ENCODE data around the gene TMEM125.

TMEM125 gene

DNA sequence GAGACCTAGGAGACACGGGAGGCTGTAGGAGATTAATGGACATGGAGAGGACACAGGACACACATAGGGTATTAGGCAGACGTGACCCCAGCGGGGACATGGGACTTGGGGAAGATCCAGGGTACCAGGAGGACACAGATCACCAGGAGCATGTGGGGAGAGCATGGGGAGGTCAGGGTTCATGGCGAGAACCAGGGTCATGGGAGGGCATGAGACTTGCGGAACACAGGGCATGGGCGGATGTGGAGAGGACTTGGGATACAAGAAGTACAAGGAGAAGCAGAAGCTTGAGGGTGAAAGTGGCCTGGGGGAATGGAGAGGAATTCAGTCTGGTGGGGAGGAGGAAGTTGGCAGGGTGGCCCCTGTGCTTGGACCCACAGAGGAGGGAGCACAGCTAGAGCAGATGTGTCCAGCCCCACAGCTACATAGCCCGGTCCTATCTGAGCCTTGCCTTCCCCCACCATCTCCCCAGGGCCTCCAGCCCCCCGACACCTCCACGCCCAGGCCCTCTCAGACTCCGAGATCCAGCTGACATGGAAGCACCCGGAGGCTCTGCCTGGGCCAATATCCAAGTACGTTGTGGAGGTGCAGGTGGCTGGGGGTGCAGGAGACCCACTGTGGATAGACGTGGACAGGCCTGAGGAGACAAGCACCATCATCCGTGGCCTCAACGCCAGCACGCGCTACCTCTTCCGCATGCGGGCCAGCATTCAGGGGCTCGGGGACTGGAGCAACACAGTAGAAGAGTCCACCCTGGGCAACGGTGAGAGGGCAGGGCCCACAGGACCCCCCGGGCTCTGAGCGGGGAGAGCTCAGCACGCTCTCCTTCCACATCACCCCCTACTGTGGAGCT lies 43.1 kb downstream of the TMEM125 start:
- no peak for TF ChIP-seq EZH2phosphoT487 (IDR thresholded peaks at IDR 0.05; ENCODE audit: borderline replicate concordance)
- TF ChIP-seq CTCF (conservative IDR thresholded peaks at IDR 0.05; ENCODE audit: low read length) = no peak
- H3K9me2 ChIP-seq (replicated peaks; ENCODE audit: low read depth, low read length) = no peaks in the 10 kb centered on the region
- no peak overlapping the region for H3K4me2 ChIP-seq (ENCODE audit: low read depth, low read length, poor library complexity, severe bottlenecking)
- no peak overlapping the region for H2AFZ ChIP-seq (ENCODE audit: low read length)
- no peaks in the 10 kb centered on the region for H3F3A ChIP-seq (ENCODE audit: low read depth)
- no peaks in the 10 kb centered on the region for H3K79me2 ChIP-seq (ENCODE audit: insufficient read depth, low read length)
- no peak overlapping the region for H3K9ac ChIP-seq (ENCODE audit: low read depth, low read length, poor library complexity, severe bottlenecking)
- no peaks in the 10 kb centered on the region for H3K4me1 ChIP-seq (ENCODE audit: insufficient read depth, low read length, poor library complexity, severe bottlenecking)
- no peaks in the 10 kb centered on the region for H4K20me1 ChIP-seq (ENCODE audit: insufficient read depth, low read length, poor library complexity, severe bottlenecking)
- H3K4me3 ChIP-seq (ENCODE audit: low read length, poor library complexity, severe bottlenecking) = no peak overlapping the region
- no peaks in the 10 kb centered on the region for H3K36me3 ChIP-seq (ENCODE audit: insufficient read depth, low read length)
- no peaks in the 10 kb centered on the region for H3K27me3 ChIP-seq (ENCODE audit: insufficient read depth, low read length, poor library complexity, severe bottlenecking)
- H3K9me3 ChIP-seq (ENCODE audit: insufficient read depth, low read depth, low read length) = no peaks in the 10 kb centered on the region

GRCh38 chr1:43313771-43314170 lies 44.0 kb downstream of the TMEM125 start:
- Histone ChIP-seq H3K9ac (ENCODE audit: low read depth, low read length, poor library complexity, severe bottlenecking) (no peak overlapping the region), H3K9me2 (replicated peaks; ENCODE audit: low read depth, low read length) (no peaks in the 10 kb centered on the region), H4K20me1 (ENCODE audit: insufficient read depth, low read length, poor library complexity, severe bottlenecking) (no peaks in the 10 kb centered on the region), H3K4me1 (ENCODE audit: insufficient read depth, low read length, poor library complexity, severe bottlenecking) (no peaks in the 10 kb centered on the region), H3K36me3 (ENCODE audit: insufficient read depth, low read length) (no peaks in the 10 kb centered on the region), H3K27me3 (ENCODE audit: insufficient read depth, low read length, poor library complexity, severe bottlenecking) (no peaks in the 10 kb centered on the region), H2AFZ (ENCODE audit: low read length) (no peak overlapping the region), H3F3A (ENCODE audit: low read depth) (no peaks in the 10 kb centered on the region), H3K79me2 (ENCODE audit: insufficient read depth, low read length) (no peaks in the 10 kb centered on the region), H3K4me2 (ENCODE audit: low read depth, low read length, poor library complexity, severe bottlenecking) (no peak overlapping the region), H3K9me3 (ENCODE audit: insufficient read depth, low read depth, low read length) (no peaks in the 10 kb centered on the region), H3K4me3 (ENCODE audit: low read length, poor library complexity, severe bottlenecking) (no peak overlapping the region)
- no peak for TF ChIP-seq CTCF (conservative IDR thresholded peaks at IDR 0.05; ENCODE audit: low read length)
- TF ChIP-seq EZH2phosphoT487 (IDR thresholded peaks at IDR 0.05; ENCODE audit: borderline replicate concordance) = no peak

DNA sequence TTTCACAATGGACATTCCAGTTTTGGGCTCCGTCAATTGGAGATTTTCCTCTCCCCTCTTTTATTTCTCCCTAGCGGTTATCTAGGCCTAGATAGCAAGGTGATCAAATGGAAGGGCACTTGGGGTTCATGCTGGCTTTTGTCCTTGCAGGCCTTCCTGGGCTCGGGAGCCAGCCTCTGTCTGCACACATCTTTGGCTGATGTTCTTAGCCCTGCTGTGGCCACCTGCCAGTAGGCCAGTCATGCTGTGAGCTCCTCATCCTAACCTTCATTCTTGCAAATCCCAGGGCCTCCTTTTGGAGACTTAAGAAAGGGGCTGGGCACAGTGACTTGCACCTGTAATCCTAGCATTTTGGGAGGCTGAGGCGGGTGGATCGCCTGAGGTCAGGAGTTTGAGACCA lies 44.5 kb downstream of the TMEM125 start:
- no peaks in the 10 kb centered on the region for H3F3A ChIP-seq (ENCODE audit: low read depth)
- H4K20me1 ChIP-seq (ENCODE audit: insufficient read depth, low read length, poor library complexity, severe bottlenecking) = no peaks in the 10 kb centered on the region
- no peak overlapping the region for H3K4me2 ChIP-seq (ENCODE audit: low read depth, low read length, poor library complexity, severe bottlenecking)
- no peaks in the 10 kb centered on the region for H3K79me2 ChIP-seq (ENCODE audit: insufficient read depth, low read length)
- H3K27me3 ChIP-seq (ENCODE audit: insufficient read depth, low read length, poor library complexity, severe bottlenecking) = no peaks in the 10 kb centered on the region
- no peak overlapping the region for H2AFZ ChIP-seq (ENCODE audit: low read length)
- H3K9me2 ChIP-seq (replicated peaks; ENCODE audit: low read depth, low read length) = no peaks in the 10 kb centered on the region
- no peaks in the 10 kb centered on the region for H3K9me3 ChIP-seq (ENCODE audit: insufficient read depth, low read depth, low read length)
- no peak overlapping the region for H3K9ac ChIP-seq (ENCODE audit: low read depth, low read length, poor library complexity, severe bottlenecking)
- H3K36me3 ChIP-seq (ENCODE audit: insufficient read depth, low read length) = no peaks in the 10 kb centered on the region
- no peaks in the 10 kb centered on the region for H3K4me1 ChIP-seq (ENCODE audit: insufficient read depth, low read length, poor library complexity, severe bottlenecking)
- TF ChIP-seq EZH2phosphoT487 (IDR thresholded peaks at IDR 0.05; ENCODE audit: borderline replicate concordance) = no peak
- TF ChIP-seq CTCF (conservative IDR thresholded peaks at IDR 0.05; ENCODE audit: low read length) = no peak
- H3K4me3 ChIP-seq (ENCODE audit: low read length, poor library complexity, severe bottlenecking) = no peak overlapping the region
